GM21786 (cell line): Measurements from ENCODE around the gene OR2T6.
"Not testable (repeated sequence)": the region's sequence is repeated elsewhere in the genome, so short reads cannot be mapped to it uniquely, and the experiment has no call there.

Experiments
- ATAC-seq: cut with Tn5 transposase; IDR thresholded peaks from one replicate; pipeline ENCODE4 v1.9.1; 2021; ENCODE audit not compliant: unreplicated experiment

OR2T6 gene

DNA sequence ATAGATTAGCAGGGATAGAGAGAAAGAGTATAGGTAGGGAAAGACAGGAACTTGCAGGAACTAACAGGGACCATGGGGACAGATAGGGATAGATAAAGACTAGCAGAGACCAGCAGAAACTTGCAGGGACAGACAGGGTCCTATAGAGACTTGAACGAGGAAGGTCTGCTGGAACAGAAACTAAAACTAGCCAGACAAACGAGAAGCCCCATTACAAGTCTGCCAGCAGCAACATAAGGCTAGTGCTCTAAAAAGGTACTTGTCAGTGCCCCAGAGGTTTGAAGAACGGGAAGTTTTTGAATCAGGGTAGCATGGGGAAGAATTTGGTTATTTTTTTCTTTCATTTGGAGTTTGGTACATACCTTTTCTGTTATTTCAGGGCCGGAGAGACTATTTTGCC is 56.7 kb downstream of the OR2T6 start:
- ATAC-seq: not testable (repeated sequence)

DNA sequence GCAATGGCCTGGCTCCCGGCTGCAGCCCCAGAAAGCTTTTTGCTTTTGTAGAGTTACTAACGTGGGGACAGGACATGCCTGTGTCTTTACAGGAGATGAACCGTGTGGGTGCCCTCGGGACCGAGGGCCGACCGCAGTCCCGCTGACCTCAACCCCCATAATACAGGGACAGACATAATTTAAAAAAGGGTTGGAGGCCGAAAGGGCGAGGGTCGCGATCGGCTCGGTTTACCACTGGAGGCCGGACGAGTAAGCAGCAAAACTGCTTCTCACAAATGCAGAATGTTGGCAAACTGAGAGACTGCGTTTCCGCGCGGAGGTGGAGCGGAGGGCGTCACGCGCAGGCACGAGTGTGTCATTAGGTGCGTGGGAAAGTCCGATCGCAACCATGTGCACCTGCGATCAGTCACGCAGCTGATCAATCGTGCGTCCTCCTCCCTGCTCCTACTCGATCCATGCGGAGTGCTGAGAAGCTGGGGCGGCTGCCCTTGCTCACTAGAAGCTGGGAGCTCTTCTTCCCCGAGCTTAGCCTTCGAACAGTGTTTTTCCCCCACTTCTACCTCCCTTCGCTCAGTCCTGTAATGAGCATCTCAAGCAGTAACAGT is 58.4 kb downstream of the OR2T6 start:
- not testable (repeated sequence) for ATAC-seq

DNA sequence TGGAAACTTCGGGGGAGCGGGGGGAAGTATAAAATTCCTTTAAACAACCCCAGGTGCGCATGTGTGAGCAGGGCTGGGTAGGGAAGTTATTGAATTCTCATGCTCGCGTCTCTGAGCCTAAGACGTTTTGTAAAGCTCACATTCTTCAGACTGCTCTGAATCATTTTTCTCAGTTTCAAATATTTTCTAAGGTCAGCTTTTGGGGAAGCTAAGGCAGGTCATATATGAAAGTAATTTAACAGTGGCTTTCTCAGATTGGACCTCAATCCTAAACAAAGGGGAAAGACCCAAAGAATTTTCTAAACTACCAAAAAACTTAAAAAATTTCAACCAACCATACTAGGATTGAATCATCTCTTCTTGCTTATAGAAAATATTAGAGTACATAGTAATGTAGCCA is 59.4 kb downstream of the OR2T6 start:
- peak; percentile 39 for ATAC-seq

DNA sequence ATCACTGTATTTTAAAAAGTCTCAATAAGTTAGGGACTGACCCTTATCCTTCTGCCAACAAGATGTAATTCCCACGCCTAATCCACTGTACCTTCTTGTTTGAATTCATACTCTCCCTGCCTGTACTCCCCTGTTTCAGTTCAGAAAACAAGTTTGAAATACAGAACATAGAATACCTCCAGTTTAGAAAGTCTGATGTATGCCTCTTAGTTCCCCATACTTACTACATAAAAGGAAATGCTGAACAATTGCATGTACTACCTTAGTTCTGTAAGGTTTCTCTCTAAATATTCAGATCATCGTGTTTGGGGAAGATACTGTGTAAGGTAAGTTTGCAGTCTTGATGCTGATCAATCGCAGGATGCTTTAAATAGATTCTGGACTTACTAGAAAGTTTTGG is 60.8 kb downstream of the OR2T6 start:
- ATAC-seq: peak; percentile 78

DNA sequence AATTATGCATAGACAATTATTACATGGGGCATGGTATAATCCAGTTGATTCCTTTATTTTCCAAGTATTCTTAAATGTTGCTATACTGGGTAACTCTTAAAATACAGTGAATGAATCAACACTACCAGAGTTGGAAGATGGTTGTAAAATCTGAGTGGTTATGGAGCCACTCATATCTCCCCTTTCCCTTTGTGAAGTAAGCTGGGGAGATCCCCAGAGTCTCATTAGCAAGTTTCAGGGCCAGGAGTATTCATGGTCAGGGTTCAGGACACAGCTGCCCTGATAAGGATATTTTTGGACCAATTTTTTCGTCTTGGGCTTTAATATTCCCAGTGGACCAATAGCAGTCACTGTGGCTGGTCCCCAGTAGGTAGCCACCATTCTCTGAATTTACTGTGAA is 63.1 kb downstream of the OR2T6 start:
- not testable (repeated sequence) for ATAC-seq

DNA sequence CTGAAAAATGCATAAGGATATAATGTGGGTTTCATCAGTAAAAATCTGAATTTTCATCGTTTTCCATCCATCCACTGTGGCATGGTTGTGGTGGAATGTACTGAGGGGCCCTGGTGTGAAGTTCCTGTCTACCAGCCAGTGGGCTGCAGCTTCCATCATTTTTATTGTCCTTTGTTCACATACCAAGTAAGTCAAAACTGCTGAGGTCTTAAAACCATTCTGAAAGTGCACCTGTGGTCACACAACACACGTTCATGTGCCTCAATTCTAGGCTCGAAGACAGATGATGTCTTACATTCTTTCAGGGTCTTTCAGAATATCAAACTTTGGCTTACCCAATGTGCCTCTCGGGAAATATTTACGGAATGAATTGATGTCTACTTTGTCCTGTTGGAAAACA is 63.7 kb downstream of the OR2T6 start:
- ATAC-seq: not testable (repeated sequence)
